Measurements from ENCODE around the gene GTF3C1. TPM values are rescaled to one million over a fixed set of nuclear protein-coding genes. Genes with fewer than 3 reads are reported as not detected.

The GTF3C1 gene
- total and polyA plus RNA-seq, 2 of the 8 experiments (the other 6 are each of a cell fraction or from before 2014, with no cell fraction given): 89.3 to 126 TPM

DNA sequence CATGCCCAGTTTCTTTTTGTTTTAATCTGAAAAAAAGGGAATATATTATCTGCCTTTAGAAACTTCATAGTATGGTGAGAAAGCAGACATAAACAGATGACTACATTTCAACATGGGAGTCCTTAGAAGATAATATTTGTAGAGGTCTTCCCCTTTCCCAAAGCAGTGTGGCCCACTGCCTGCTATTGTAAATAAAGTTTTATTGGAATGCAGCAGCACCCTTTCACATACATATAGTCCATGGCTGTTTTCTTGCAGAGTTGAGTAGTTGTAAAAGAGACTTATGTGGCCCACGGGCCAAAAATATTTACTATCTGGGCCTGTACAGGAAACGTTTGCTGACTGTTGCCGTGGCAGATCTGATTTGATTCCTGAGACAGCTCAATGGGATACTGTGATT lies 8.7 kb upstream of the GTF3C1 start:
- Histone ChIP-seq H2BK20ac (ENCODE audit: low read length) (no peak overlapping the region), H3K14ac (ENCODE audit: insufficient read length) (no peak overlapping the region), H3K27me3 (replicated peaks in 1 of 4; ENCODE audit: control insufficient read depth in 3 of 4, extremely low read depth in 1 of 4, insufficient read depth in 3 of 4, low read length in 3 of 4) (no peaks in the 10 kb centered on the region), H4K5ac (ENCODE audit: insufficient read length, low read depth, low read length) (no peak overlapping the region), H3K4ac (replicated peaks; ENCODE audit: insufficient read length, low read depth, low read length) (no peak overlapping the region), H2AFZ (ENCODE audit: low read length) (no peak overlapping the region), H4K8ac (ENCODE audit: extremely low read depth, insufficient read depth, low read length) (no peak overlapping the region), H3K56ac (replicated peaks; ENCODE audit: insufficient read length, low read depth, low read length) (no peak overlapping the region), H2BK15ac (ENCODE audit: low read length) (no peak overlapping the region), H3K79me2 (ENCODE audit: control insufficient read depth in 1 of 2, insufficient read depth in 2 of 2, low read length in 2 of 2) (no peaks in the 10 kb centered on the region), H2AK5ac (ENCODE audit: low read depth, low read length) (no peak overlapping the region), H3K23ac (ENCODE audit: insufficient read length) (no peak overlapping the region), H2BK120ac (replicated peaks; ENCODE audit: low read depth, low read length) (no peak overlapping the region), H4K20me1 (replicated peaks in 1 of 2; ENCODE audit: control insufficient read depth in 1 of 2, insufficient read depth in 2 of 2, low read length in 2 of 2) (peaks cover 0 to 5% of the 10 kb centered on the region in 2 experiments), H3K9me3 (ENCODE audit: insufficient read depth in 2 of 2, low read depth in 1 of 2, low read length in 1 of 2) (no peaks in the 10 kb centered on the region), H3K4me2 (ENCODE audit: insufficient read depth in 1 of 2, low read depth in 2 of 2, low read length in 2 of 2) (no peak overlapping the region), H2BK12ac (ENCODE audit: low read depth, low read length) (no peak overlapping the region), H3K9ac (replicated peaks in 1 of 4; ENCODE audit: extremely low read depth in 1 of 4, low read depth in 3 of 4, low read length in 3 of 4) (no peak overlapping the region), H2BK5ac (ENCODE audit: low read depth, low read length) (no peak overlapping the region), H3K36me3 (ENCODE audit: control insufficient read depth in 2 of 4, insufficient read depth in 4 of 4, low read length in 3 of 4) (no peaks in the 10 kb centered on the region), H3K18ac (ENCODE audit: extremely low read depth, low read length) (no peak overlapping the region), H3K79me1 (ENCODE audit: low read depth, low read length) (peaks cover 3% of the 10 kb centered on the region; the same call in 1 of the 2 replicates), H4K91ac (replicated peaks; ENCODE audit: insufficient read length, low read length) (no peak overlapping the region), H3K4me1 (replicated peaks in 1 of 4; ENCODE audit: control insufficient read depth in 3 of 4, insufficient read depth in 4 of 4, low read length in 3 of 4) (no peaks in the 10 kb centered on the region), H3K27ac (ENCODE audit: low read depth, low read length) (no peak overlapping the region), H3K4me3 (ENCODE audit: extremely low read depth in 1 of 4, insufficient read depth in 2 of 4, low read depth in 3 of 4, low read length in 4 of 4) (no peak overlapping the region), H3K23me2 (ENCODE audit: low read depth, low read length) (no peaks in the 10 kb centered on the region)
- ChIA-PET CTCF (ENCODE audit: partially characterized antibody) (interaction anchor here (0.9 kb wide), 1 partner anchor 81 kb away, joined by 3 read pairs; no protein-coding TSS in a partner anchor), POLR2A (ENCODE audit: partially characterized antibody) (no interaction called here)
- DNase-seq (ENCODE audit: low read depth in 1 of 2, low spot score in 2 of 2) (no peak), FAIRE-seq (no peak)
- 91% methylated on average over 3 of the region's 3 CpGs; no CpG with 5 or more reads in 1 of the 2 experiments for WGBS, 2 experiments (ENCODE audit: extremely low coverage in 1 of 2, insufficient coverage in 1 of 2, insufficient read length in 1 of 2, insufficient replicate concordance in 2 of 2, low coverage in 1 of 2, low lambda C conversion rate in 2 of 2, missing lambda C conversion rate in 1 of 2)
- no peak for TF ChIP-seq SUZ12 (IDR thresholded peaks at IDR 0.05; ENCODE audit: low read length)
- no peak for TF ChIP-seq BCL11A (IDR thresholded peaks at IDR 0.05; ENCODE audit: low read depth in 2 of 2, low read length in 2 of 2)
- TF ChIP-seq CBX8 (IDR thresholded peaks at IDR 0.05; ENCODE audit: borderline replicate concordance, low read depth, low read length): no peak
- TF ChIP-seq RFX5 (IDR thresholded peaks at IDR 0.05; ENCODE audit: borderline replicate concordance, low read depth, low read length): no peak
- no peak for TF ChIP-seq SIN3A (conservative IDR thresholded peaks at IDR 0.05 in 1 of 2, IDR thresholded peaks at IDR 0.05 in 1 of 2; ENCODE audit: low read depth in 1 of 2, low read length in 2 of 2)
- no peak for TF ChIP-seq NANOG (IDR thresholded peaks at IDR 0.05; ENCODE audit: insufficient read depth, low read depth, low read length, poor library complexity, severe bottlenecking)
- TF ChIP-seq EZH2 (IDR thresholded peaks at IDR 0.05; ENCODE audit: low read depth, low read length, severe bottlenecking): no peak
- TF ChIP-seq, protein P1, sequence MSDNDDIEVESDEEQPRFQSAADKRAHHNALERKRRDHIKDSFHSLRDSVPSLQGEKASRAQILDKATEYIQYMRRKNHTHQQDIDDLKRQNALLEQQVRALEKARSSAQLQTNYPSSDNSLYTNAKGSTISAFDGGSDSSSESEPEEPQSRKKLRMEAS (IDR thresholded peaks at IDR 0.05): no peak
- no peak for TF ChIP-seq CHD2 (IDR thresholded peaks at IDR 0.05; ENCODE audit: low read length)
- TF ChIP-seq CEBPB (IDR thresholded peaks at IDR 0.05; ENCODE audit: low read depth, low read length): no peak
- no peak for TF ChIP-seq ASH2L (IDR thresholded peaks at IDR 0.05; ENCODE audit: low read length)
- no peak for TF ChIP-seq SIX5 (IDR thresholded peaks at IDR 0.05; ENCODE audit: low read depth, low read length)
- no peak for TF ChIP-seq BACH1 (IDR thresholded peaks at IDR 0.05; ENCODE audit: low read length)
- TF ChIP-seq TAF7 (optimal IDR thresholded peaks at IDR 0.05; ENCODE audit: borderline replicate concordance, low read depth, low read length): no peak
